GM19025 (cell line): ENCODE measurements around the gene ADAMTS13.
"Not testable (repeated sequence)": the region's sequence is repeated elsewhere in the genome, so short reads cannot be mapped to it uniquely, and the experiment has no call there.

Experiments
- ATAC-seq: cut with Tn5 transposase; IDR thresholded peaks from one replicate; pipeline ENCODE4 v1.9.1; 2021; ENCODE audit warnings: mild to moderate bottlenecking, low read depth, moderate library complexity; ENCODE audit not compliant: unreplicated experiment

ADAMTS13 gene

DNA sequence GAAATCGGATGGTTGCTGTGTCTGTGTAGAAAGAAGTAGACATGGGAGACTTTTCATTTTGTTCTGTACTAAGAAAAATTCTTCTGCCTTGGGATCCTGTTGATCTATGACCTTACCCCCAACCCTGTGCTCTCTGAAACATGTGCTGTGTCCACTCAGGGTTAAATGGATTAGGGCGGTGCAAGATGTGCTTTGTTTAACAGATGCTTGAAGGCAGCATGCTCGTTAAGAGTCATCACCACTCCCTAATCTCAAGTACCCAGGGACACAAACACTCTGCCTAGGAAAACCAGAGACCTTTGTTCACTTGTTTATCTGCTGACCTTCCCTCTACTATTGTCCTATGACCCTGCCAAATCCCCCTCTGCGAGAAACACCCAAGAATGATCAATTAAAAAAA lies 30.7 kb upstream of the ADAMTS13 start:
- ATAC-seq, result not testable (repeated sequence)

DNA sequence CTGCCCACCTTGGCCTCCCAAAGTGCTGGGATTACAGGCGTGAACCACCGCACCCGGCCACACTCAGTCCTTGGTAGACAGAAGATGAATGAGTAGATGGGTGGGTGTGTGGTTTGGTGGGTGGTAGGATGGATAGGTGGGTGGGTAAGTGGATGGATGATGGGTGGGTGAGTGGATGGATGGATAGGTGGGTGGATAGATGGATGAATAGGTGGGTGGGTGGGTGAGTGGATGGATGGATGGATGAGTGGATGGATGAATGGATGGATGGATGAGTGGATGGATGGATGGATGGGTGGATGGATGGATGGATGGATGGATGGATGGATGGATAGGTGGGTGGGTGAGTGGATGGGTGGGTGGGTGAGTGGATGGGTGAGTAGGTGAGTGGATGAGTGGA lies 29.9 kb upstream of the ADAMTS13 start:
- not testable (repeated sequence) for ATAC-seq

DNA sequence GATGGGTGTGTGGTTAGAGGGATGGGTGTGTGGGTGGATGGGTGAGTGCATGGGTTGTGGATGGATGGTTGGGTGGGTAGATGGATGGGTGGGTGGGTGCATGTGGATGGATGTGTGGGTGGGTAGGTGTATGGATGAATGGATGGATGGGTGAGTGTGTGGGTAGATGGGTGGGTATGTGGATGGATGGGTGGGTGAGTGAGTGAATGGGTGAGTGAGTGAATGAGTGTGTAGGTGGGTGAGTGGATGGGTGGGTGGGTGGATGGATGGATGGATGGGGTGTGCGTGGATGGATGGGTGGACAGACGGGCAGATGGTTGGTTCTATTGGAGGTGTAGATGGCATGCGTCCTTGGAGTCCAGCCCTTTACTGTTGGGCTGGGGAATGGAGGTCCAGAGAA lies 28.8 kb upstream of the ADAMTS13 start:
- ATAC-seq, result no peak

DNA sequence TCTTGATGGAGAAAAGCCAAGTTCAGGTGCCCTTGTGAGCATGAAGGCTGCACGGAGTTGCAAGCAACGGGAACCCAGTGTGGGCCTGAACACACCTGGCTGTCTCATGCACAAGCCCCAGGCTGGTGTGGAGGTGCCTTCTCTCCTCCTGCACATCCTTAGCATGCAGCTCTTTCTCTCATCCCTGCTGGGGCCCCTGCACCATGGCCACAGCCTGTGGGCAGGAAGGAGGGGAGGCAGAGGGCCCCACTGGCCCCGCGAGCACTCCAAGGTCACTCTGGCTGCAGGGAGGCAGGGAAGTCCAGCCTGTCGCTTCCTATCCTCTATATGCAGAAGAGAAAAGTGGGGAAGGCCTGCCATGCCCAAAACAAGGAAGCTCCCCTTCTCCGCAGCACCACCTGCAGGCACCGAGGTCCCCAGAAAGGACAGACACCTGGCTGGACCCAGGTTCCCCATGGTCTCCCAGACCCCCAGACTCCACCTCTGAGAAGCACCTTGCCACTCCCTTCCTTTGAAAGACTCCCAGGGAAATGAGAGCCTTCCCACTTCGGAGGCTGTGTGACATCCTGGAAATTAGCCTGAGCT lies 27.4 kb upstream of the ADAMTS13 start:
- ATAC-seq, result no peak

DNA sequence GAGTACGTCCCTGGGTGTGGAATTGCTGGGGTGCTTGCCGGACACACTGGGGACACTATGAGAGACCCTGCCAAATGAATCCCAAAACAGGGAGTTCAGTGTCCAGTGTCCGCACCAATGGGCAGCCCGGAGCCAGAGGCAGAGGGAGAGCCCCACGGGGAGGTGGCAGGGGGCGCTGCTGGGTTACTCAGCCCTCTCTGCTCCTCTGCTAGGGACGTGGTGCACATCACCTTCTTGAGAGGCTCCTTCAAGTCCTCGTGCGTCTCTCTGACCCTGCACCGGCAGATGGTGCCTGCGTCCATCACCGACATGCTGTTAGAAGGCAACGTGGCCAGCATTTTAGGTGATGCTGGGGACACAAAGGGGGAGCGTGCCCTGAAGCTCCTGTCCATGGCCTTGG lies 25.2 kb upstream of the ADAMTS13 start:
- ATAC-seq, result no peak

DNA sequence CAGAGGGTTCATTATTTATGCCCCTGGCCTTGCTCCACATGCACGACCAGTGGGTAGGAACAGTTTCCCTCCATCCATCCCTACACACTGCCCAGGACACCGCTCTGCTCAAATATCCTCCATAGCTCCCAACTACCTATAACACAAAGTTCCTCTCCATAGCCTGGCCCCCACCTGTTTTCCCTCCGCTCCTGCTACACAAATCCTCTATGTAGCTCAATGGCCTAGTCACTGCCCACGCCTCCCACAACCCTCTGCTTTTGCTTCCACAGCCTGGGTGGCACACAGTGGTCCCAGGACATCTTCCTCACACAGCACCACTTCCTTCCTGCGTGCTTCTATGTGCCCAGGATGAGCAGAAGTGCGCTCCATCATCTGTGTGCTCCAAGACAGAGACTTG lies 24.8 kb upstream of the ADAMTS13 start:
- no peak for ATAC-seq

DNA sequence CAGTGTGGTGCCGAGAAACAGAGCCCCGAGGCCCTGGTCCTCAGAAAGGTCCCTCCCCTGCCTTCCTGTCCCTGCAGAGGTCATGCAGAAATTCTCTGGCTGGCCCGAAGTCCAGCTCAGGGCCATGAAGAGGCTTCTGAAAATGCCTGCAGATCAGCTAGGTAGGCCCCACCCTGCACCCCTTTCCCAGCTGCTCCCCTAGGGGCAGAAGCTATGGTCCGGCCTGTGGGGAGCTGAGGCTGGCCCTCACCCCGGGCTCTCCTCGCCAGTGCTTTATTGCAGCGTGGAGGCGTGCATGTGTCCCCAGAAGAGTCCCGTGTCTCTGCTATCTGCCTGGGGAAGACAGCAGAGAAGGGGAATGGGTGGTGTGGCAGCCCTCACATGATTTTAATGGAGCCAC lies 24.3 kb upstream of the ADAMTS13 start:
- no peak for ATAC-seq

DNA sequence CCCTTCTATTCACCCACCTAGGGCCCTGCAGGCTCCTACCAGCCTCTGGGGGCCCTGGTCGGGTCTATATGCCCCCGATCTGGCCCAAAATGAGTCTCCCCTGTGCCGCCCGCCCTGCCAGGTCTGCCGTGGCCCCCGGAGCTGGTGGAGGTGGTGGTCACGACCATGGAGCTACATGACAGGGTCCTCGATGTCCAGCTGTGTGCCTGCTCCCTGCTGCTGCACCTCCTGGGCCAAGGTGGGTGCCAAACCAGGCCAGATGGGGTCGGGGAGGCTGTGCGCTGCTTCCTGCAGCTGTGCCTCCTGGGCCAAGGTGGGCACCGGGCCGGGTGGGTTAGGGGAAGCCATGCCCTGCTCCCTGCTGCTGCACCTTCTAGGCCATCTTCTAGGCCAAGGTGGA lies 21.9 kb upstream of the ADAMTS13 start:
- ATAC-seq, result no peak

DNA sequence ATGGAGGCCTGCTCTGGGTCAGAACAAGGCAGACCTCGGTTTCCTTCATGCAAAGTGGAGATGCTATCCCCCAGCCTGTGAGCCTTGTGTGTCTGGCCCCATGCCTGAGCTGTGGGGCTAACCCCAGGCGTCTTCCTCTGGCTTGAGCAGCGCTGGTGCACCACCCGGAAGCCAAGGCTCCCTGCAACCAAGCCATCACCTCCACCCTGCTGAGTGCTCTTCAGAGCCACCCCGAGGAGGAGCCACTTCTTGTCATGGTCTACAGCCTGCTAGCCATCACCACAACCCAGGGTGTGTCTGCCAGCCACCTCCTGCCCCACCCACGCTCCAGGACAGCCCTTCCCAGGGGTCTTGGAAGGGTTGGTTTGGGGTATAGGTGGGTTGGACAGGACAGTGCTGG lies 20.6 kb upstream of the ADAMTS13 start:
- no peak for ATAC-seq

DNA sequence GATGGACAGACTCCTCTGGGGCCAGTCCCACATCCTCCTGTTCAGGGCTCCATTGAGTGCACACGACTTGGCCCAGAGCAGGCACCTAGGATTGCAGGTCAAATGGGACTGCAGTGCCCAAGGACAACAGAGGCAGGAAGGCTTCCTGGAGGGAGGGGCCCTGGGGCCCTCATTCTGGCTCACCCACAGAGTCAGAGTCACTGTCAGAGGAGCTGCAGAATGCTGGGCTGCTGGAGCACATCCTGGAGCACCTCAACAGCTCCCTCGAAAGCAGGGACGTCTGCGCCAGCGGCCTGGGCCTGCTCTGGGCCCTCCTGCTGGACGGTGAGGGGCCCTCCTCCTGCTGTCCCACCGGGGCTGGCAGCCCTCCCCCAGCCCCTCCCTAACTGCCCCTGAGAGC lies 19.5 kb upstream of the ADAMTS13 start:
- ATAC-seq, result no peak

DNA sequence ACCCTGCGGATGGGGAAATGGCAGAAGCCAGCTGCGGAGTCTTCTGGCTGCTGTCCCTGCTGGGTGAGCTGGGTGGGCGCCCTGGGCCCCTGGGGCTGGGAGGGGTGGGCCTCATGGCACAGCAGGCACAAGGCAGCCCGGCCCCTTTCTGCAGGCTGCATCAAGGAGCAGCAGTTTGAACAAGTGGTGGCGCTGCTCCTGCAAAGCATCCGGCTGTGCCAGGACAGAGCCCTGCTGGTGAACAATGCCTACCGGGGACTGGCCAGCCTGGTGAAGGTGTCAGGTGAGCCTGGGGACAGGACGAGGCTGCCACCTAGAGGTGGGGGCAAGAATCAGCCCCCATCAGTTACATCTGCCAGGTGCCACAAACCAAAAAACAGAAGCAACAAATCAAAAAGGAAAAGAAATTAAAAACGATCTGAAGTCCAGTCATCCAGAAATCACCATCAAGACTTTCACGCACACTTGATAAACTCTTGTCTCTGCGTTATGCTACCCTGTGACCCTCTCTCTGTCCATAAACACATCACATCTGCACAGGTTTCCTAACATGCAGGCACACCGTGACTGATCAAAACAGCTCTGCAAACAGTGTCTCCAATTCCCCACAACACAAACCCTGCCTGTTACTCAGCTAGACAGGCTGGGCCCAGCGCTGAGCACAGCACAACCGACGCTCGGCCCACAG lies 18.3 kb upstream of the ADAMTS13 start:
- no peak for ATAC-seq

DNA sequence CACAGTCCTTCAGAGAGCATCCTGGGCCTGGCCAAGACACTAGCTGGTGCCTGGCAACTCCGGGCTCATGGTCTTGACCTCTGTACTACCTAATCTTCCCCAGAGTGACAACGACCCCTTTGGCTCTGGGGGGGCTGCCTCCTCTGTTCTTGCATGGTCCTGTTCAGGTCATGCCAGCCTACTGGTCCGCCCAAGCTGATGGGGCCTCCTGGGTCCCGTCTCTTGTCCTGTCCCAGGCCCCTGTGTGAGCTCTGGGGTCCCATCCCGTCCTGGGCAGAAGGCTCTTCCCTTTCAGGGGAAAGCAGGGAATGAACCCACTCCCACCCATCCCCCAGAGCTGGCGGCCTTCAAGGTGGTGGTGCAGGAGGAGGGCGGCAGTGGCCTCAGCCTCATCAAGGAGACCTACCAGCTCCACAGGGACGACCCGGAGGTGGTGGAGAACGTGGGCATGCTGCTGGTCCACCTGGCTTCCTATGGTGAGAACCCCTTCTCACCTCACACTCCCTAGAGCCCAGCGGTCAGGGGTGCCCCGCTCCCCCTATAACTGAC lies 17.6 kb upstream of the ADAMTS13 start:
- no peak for ATAC-seq

DNA sequence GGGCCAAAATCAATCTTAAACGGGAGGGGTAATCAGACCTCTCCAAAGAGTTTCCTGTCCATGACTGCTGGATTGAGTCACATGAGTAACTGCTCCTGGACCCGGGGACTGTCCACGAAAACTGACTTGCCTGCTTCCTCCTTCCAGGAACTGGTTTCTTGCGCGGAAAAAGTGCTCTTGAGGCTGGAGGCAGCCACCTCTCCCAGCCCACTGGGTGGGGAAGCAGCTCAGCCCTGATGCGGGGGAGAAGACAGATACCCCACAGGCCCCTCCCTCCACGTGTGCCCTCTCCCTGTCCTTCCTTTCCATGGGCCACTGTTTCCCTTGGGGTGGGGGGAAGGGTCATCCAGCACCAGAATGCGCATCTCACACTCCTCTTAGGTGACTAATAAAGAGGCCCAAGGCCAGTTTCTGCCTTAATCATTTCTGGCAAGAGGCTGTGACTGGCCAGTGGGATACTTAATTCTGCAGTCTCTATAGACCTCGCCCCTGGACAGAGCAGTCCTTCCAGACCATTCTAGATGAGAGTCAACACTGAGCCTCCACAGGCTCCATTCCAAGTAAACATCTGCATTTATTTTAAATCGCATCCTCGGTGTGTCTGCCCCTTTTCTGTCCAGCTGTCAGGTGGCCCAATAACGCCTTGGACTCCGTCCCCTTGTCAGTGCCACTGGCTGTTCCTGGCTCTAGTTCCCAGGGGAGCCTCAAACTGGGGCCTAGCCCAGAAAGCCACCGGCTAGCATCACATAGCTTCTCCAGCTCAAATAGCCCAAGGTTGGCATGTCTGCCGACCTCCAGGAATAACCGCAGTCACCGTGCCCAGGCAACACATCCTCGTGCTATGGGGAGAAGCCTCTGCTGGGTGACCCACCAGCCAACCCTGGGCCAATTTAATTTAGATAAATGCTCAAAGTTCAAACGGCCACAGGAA lies 16.4 kb upstream of the ADAMTS13 start:
- no peak for ATAC-seq

DNA sequence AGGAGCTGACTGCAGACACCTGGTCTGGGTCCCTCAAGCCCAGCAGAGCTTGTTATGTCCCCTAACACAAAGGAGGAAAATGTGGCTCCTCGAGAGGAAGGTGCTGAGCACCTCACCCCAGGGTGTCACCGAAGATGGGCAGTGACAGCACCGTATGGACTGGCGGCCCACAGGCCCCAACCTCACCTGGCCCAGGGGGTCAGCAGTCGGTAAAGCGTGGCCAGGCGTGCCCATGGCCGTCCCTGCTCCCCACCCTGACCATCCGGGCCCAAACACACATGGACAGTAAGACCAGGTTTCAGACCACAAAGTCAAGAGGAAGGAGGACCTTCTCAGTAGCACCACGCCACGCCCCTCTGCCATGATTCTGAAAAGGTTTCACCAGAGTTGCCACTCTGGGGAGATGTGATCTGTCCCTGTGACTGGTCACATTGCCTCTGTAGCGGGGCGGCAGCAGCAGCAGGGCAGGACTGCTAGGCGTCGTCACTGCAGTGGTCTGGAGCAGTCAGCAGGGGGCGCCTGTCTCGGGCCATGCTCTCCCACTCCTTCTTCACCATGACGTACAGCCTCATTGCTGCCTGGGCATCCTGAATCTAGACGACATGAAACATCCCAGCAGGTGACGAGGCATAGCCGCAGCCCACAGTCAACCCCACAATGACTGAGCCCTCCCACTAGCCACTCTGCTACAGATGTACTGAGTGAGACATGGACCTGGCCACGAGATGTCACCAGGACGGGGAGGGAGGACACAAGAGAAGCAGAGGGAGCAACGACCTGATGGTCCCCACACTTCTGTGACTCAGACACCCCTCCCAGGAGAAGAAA lies 15.5 kb upstream of the ADAMTS13 start:
- ATAC-seq, result no peak

DNA sequence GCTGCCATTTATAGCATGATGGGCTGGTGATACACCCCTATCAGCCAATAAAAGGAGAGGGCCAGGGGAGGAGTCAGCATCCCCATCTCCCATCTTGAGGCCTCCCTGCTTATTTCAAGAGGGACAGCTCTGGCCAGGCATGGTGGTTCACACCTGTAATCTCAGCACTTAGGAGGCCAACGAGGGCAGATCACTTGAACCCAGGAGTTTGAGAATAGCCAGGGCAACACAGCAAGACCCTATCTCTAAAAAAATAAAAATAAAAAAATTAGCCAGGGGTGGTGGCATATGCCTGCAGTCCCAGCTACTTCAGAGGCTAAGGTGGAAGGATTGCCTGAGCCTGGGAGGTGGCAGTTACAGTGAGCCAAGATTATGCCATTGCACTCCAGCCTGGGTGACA lies 14.1 kb upstream of the ADAMTS13 start:
- ATAC-seq, result no peak

DNA sequence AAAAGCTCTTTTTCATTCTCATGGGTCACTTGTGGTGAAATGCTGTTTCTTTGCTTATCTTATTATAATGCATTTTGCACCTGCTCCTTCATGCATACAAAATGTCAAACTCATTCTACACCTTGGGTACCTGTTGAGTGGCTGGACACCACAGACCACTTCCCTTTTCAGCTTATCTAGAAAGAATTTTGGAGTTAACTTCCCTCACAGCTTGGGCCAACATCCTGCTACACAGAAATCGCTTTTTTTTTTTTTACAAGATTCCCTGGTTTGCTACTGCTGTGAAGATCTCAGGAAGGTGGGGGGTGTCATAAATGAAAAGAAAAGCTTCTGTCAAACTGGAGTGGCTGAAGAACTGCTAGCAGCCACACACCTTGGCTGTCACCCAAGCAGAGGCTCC lies 7.0 kb upstream of the ADAMTS13 start:
- ATAC-seq, result no peak

DNA sequence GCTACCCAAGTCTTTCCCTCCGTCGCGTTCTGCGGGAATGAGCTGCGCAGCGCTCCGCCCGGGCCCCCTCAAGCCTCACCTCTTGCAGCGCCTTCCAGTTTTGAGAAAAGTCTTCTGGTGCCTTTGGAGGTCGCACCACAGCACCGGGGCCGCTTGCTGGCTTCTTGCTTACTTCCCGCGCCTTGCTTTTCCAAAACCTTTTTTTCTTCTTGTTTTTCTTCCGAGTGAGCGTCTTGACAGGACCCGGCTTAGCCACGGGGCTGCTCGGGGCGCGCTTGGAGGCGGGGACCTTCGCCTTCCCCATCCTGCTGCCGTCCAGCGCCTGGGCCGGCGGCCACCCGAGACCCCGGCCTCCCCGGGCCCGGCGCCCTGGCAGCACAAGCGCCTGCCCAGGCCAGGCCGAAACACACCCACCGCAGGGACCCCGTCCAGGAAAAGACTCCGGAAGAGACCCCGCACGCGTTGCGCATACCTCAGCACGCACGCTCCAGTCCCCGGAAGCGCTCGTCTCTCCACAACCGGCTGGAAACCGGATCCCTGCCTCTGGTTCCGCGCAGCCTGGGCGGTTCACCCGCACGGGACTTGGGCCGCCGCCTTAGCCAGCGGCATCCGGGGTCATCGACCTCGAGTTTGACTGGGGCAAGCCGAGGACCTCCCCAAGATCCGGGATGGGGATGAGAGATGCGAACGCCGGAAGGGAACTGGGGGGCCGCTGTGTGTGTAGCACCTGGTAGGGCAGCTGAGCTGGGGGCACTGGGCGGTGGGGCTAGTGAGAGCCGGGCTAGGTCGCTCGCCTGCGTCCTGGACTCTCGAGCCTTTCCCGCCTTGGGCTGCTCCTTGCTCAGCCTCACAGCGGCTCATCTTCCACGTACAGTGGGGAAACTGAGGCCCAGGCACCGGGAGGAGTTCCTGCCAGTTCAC lies 4.4 kb upstream of the ADAMTS13 start, which contains the start of gene REXO4:
Gene REXO4 (minus strand): TSS at position 470 of the 921 bp plus-strand sequence. CDS start 166 bp downstream, at position 304.
- peak; percentile 71 for ATAC-seq

DNA sequence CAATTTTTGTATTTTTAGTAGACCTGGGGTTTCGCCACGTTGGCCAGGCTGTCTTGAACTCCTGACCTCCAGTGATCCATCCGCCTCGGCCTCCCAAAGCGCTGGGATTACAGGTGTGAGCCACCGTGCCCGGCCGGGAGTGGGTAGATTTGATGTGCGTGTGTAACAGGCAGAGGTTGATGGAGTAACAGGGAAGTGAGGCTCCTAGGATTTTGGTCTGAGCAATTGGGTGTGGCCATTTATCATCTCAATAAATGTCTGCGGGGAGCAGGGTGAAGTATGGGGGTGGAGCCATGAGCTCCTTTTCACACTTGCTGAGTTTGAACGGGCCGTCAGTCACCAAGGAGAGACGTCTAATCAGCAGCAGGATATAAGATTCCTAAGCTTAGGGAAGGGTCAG lies 3.2 kb upstream of the ADAMTS13 start:
- no peak for ATAC-seq

DNA sequence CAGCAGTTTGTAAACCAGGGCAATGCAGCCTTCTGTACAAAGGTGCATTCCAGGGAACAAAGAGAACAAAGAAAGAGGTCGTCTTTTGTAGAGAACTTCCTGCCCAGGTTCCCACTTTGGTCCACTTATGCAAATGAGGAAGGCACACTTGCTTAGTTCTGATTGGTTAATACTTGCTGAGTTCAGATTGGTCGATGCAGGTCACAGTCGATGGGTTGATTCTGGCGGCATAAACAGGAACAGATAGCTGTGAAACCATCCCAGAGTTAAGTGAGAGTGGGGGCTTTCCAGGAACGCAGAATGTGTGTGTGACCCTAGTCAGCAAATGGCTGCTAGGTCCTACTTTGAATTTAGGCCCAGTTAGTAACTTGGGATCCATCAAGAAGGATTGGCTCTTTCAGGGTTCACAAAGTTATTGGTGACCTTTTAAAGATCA lies 1.8 kb upstream of the ADAMTS13 start:
- no peak for ATAC-seq
